Activated naive CD4-positive, alpha-beta T cell (primary cell): Measurements from ENCODE around the gene MTURN.

Source experiments
- DNase-seq, 4 experiments: peaks; one replicate each; lab custom pipeline; 2025; lab: John Stamatoyannopoulos, UW

Gene MTURN

DNA sequence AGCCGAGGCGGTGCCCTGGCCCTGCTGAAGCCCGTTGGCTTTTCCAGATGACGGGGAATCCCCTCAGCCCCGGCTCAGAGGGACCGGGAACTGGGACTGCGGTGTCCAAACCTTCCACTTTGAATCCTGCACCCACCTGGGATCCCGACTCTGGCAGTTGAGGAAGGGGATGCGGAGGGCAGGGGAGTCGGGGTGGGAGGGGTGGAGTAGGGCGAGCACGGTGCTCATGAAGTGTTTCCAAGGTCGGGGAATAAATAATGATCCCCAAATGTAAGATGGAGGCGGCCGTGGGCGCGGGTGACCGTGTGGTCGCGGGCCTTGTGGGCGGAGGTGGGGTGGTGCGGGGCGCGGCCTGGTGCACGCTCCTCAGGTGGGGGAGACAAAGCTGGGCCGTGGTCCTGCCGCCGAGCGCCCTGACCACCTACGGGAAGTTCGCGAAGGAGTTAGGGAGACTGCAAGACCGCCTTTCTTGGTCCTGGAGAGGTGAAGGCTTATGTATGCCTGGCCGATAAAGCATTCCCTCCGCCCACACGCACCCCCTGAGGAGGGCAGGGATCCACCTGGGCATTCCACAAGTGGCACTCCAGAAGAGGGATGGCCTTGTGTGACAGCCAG is 1.4 kb downstream of the MTURN start:
- DNase-seq, result no peak

DNA sequence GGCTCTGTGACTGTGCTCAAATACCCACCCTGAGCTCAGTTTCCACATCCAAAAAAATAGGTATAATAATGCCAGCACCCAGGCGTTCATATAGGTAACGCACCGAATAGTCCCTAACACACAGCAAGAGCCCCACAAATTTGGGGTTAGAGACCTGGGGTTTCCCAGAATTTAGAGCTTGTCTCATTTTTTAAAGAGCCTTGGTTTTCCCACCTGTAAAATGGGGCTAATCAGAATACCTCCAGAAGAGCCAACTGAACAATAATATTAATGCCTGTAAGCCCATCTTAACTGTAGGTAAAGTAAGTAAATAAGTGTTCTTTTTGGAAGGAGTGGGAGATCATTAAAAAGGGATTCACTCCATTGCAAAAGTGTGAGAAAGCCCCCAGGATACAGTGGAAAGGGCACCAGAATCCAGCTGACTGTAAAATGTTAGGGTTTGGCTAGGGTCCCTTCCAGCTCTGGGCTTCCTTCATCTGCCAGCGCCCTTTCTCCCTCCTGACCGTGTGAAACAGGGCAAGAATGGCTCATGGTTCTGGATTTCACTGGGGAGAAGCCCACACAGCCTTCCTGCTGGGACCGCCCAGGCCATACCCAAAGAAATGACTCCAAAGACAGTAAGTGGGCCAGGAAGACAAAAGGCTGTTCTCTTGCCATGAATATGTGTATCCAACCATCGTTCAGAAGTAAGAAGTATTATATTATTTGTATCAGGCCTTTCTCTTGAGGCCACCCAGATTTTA is 2.1 kb downstream of the MTURN start:
- DNase-seq, result no peak

DNA sequence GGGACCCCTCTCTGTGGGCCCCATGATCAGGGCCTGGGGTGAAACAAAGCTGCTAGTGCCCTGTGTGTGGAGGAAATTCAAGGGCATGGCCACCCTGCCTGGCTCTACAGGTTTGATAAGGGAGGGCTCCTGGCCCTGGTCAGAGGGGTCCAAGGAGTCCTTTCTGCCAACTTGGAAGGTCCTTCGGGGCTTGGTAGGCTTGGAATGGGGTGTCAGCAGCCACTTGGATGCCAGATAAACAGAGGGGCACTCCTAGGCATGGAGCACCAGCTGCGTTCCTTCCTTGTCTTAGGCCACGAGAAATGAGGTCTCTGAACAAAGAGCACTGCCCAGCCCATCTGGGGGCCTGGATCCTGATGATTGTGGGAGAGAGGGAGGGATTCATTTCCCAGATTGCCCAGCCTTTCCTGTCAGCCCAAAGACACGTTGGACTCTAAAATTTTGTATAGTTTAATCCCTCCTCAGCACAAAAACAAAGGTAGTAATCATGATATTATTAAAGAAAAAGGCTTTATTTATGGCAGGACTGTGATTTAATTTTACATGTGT is 5.1 kb downstream of the MTURN start:
- DNase-seq, result no peak

GRCh38 chr7:30140456-30140855 is 5.7 kb downstream of the MTURN start:
- no peak for DNase-seq

DNA sequence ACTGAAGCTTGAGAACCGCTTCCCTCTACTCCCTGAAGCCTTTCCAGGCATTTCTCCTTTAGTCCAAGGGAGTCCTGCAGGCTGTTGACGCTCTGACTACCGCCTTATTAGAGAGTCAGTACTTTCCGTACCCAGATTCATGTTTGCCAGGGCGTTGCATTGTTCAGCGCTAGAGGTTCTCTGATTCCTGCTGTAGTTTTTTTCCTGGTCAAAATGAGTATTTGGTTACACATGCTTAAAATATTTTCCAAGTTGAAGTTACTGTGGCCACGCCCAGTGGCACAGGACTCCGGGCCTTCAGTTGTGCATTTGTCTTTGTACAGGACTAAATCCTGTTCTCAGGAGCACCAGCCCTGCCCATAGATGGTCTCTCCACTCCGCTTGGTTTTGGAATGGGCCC is 7.9 kb downstream of the MTURN start:
- DNase-seq, result no peak

DNA sequence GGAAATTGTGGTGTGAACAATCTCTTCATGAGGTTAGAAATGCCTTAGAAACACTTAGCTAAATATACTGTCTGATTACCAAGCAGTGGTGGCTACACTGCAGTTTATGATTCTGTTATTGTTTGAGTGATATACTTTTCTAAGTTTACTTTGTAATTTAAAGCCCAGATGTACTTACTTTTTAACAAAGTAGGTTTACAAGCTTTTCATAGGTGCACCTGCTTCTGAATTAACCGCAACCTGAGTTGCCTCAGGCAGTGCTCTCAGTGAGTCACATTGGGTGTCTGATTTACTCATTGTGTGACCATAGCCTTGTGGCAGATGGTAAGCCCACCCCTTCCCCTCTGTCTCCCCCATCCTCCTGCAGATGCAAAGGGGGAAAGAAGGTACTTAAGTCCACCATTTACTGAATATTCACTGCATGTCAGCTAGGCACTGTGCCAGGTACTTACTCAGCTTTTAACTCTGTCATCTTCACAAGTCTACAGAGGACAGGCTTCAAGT is 9.0 kb downstream of the MTURN start:
- DNase-seq, result no peak

GRCh38 chr7:30144657-30145306 is 10.0 kb downstream of the MTURN start:
- DNase-seq, result no peak

- no peak for DNase-seq
These were observed 10.7 kb downstream of the MTURN start for GRCh38 chr7:30145426-30145970.

GRCh38 chr7:30146127-30146612 is 11.4 kb downstream of the MTURN start:
- no peak for DNase-seq

GRCh38 chr7:30147223-30147622 is 12.4 kb downstream of the MTURN start:
- DNase-seq, result no peak

GRCh38 chr7:30147785-30148184 is 13.0 kb downstream of the MTURN start:
- no peak for DNase-seq

DNA sequence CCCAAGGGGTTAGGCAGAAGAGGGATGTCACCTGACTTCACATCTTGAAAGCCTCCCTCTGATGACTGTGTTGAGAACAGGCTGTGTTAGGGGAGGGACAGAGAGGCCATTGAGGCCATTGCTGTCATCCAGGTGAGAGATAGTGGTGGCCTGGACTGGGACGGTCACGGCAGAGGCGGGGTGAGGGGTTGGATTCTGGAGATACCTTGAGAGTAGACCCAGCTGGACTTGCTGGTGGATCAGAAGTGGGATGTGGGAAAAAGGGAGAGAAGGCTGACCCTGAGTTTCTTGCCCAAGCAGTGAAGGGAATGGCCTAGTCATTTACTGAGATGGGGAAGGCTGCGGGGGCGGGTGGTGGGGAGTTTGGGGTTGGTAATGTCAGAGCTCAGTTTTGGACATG is 13.6 kb downstream of the MTURN start:
- DNase-seq, result no peak

GRCh38 chr7:30148951-30149459 is 14.2 kb downstream of the MTURN start:
- DNase-seq, result peak in 1 of 4 experiments; percentile 16

- DNase-seq, result no peak
These were observed 15.0 kb downstream of the MTURN start for GRCh38 chr7:30149640-30150272.

DNA sequence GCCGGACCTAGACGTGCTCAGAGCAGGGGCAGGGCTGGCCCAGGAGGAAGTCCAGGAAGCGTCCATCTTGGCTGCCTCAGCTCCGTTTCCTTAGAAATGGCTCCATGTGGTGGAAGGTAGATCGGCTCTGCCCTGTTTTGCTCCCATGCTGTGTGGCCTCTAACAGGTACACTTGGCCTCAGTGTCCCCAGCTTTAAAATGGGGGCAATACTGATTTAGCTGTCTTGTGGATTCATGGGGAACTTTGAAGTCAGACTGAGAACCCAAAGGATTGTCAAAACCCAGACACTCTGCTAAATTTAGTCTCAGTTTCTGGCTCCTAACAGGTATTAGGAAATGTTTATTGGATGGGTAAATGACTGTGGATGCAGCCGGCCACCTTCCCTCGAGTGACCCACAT is 15.9 kb downstream of the MTURN start:
- no peak for DNase-seq

- DNase-seq, result no peak
These were observed 19.4 kb downstream of the MTURN start for GRCh38 chr7:30154111-30154587.

DNA sequence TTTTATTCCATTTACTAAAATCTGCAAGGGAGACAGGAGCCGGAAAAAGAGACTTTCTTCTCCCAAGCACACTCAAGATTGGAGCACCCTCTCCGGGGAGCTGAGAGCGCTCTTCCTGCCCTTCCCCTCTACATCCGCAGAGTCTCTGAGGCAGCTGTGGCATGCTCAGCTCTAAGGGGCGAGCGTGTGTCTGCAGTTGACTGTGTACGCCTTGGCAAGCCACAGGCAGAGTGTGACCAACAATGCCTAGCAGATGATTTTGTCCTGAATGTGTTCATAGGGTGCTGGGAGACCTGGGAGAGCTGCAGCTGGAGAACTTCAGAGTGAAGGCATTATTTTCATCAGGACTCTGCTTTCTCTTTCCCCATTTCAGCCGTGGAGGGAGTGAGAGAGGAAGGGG is 20.7 kb downstream of the MTURN start:
- DNase-seq, result no peak

DNA sequence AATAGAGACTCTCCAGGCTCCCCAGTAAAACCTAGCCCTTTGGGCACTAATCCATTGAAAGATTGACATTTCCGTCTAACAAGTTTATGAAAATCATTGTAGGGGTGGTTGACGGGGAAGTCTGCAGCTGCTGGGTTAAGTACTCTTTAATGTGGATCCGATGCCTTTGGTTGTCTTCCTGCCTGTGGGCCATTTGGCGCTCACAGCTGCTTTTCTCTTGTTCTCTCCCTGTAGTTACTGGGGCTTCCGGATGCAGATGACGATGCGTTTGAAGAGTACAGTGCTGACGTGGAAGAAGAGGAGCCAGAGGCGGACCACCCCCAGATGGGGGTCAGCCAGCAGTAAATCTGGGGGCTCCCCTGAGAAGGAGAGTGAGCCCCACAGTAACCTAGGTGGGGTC is 22.4 kb downstream of the MTURN start:
- peak in 1 of 4 experiments; percentile 17 for DNase-seq

- no peak for DNase-seq
These were observed 24.4 kb downstream of the MTURN start for GRCh38 chr7:30159163-30159562.

DNA sequence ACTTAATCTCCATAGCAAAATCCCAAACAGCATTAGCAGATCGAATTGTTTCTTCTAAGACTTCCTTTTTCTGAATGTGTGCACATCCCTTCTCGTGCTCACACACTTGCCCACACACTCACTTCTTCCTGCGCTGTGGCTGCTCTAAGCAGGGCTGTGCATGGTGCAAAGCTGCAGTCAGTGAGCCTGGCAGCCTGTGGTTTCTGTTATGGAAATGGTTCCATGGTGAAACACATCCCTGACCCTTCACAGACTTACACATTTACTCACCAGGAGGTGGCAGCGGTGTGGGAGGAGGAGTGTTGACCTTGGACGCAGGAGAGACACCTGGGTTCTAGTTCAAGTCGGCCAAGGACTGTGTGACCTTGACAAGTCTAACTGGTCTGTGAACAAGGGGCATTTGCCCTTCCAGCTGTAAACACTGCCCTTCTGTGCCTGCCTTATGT is 24.9 kb downstream of the MTURN start:
- no peak for DNase-seq

GRCh38 chr7:30160329-30160728 is 25.5 kb downstream of the MTURN start:
- no peak for DNase-seq
